ENCODE results near the gene POLR3G.

POLR3G gene, protein sequence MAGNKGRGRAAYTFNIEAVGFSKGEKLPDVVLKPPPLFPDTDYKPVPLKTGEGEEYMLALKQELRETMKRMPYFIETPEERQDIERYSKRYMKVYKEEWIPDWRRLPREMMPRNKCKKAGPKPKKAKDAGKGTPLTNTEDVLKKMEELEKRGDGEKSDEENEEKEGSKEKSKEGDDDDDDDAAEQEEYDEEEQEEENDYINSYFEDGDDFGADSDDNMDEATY

DNA sequence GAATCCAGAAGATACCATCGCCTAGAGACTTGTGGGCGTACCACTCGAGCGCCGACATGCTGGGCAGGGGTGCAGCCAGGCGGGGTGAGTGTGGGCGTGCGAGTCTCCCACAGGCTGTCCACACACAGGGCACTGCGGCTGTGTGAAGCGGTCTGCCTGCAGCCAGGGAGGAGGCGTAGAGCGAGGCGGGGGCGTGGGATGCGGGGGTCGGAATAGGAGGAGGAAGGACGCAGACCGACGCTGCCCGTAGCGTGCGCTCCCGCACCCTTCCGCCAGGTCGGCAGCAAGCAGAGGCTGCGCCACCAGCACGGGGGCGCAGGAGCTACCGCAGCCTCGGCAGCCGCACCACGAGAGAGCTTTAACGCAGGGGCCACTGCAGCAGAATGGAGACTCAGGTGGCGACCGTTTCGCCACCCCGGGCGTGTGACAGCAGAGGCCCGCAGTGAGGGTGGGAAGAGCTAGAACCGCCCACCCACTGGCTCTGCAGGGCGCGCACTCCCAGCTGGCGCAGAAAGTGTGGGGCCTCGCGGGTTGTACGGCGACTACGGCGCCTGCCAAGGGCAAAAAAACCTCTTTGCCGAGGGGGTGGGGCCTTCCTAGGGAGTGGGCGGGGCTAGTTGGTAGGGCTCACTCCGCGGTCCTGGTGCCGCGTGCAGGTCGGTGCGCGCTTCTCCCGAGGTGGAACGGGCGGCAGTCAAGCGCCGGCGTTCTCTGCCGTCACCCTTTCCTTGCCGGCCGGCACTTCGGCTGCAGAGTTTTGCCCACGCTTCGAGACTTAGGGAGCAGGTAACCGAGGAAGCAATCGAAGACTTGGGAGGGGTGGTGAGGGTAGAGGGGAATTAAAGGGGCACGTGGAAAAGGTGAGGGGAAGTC is at the start of gene POLR3G, which contains the start of gene MBLAC2:
POLR3G (plus strand) TSS at position 630 of the 873 bp plus-strand sequence. CDS start 10,704 bp downstream, outside the sequence.
MBLAC2 (minus strand) TSS at position 537 of the 873 bp plus-strand sequence; CDS start at position 58, 479 bp downstream.
- FAIRE-seq: no peak

DNA sequence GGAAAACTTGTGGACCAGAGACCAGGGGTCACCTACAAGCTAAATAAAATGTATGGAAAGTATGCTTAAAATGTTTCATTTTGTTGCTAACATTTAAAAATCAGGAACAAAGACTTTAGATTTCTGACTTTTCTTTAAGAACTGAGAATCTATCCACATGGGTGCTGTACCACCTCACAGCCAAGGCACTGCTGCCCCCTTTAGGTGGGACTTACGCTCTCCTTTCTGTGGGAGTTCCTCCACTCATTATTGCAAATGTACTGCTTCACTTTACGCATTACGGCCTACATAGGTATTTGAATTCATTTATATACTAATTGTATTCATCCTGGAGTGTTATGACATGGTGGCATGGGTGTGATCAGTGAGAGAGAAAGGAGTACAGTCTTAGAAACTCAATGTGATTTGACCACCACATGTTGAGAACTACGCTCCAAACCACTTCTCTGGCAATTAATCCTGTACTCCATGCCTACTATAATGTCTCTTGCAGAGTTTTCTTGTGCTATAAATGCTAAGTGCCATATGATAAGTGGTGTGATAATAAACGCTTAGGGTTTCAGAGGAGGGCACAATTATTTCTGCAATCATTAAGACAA is 40.4 kb upstream of the POLR3G start:
- no peak for FAIRE-seq

DNA sequence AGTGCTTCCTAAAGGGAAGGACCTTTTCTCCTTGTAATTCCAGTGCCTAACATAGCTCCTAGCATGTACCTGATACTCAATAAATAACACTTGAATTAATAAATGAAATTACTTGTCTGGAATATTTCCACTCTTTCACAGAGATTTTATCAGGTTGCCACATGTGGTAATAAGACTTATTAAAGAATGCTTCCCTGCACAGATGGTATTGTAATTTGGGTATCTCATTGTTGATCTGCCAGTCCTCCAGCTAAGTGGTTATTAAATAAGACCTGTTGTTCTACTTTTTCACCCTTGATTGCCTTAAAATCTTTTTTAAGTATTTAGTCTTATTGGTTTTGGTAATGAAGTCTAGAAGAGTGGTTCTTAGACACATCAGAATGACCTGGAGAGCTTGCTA is 37.0 kb upstream of the POLR3G start:
- FAIRE-seq: no peak

DNA sequence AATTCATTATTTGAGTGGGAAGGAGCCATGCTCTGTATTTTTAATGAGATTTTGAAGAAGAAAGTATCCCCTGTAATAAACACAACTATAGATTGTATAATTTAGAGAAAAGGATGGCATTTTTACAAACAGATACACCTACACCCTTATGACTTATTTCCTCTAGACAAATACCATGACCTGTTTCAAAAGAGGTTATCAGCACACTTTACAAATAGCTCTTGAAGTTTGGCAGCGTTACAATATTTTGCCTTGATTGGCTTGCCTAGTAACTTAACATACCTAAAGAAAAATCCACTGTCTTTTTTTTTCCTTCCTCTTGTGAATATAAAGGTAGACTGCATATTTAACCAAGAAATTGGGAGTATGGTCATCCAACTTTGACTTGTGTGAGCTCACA is 36.6 kb upstream of the POLR3G start:
- FAIRE-seq: no peak

DNA sequence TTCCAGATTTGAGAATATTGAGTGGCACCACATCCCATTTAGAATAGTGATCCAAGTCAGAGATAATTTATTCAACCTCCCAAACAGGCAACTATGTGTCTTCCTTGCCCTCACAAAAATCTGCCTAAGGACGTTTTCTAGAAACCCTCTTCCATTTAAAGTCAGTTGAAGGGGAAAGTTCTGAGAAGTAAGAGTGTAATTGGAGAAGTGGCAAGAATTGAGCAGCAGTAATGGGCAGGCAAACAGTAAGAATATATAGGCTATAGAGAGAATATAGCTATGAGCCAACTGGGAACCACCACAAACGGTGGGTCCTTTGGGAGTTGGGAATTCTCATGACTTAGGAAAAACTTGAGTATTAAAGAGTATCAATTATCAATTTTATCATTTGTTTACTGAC is 34.0 kb upstream of the POLR3G start:
- FAIRE-seq: no peak

DNA sequence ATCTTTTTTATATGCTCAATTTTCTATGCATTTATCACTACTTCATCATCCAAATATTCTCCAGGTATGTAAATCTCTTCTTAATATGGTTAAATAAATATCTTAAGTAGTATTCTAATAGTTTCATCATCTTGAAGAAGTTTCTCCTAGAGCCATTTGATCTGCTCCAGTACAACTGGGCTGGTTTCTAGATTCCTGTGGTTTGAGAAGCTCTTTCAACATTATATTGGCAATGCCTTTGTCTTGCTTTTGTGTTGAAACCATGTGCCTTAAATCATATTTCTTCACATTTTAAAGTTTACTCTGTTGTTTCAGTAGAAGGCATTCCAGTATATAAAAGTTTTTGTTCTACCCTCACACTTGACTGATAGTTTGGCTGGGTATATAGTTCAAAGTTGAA is 27.7 kb upstream of the POLR3G start:
- no peak for FAIRE-seq

DNA sequence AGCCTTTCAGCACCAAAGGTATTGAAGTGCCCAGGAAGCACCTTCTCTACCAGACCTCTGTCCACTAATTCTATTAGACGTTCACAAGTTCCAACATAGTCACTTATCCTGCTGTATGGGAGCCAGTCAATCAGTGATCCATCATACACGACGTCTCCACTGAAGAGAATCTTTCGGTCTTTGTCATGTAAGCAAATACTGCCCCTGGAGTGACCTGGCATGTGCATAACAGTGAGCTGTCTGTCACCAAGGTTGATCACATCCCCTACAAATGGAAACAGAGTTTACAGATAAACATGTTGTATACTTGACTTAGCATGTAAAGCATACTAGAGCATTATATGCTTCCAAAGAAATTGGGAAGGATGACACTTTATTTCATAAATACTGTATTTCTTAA is 13.4 kb upstream of the POLR3G start:
- FAIRE-seq: no peak

DNA sequence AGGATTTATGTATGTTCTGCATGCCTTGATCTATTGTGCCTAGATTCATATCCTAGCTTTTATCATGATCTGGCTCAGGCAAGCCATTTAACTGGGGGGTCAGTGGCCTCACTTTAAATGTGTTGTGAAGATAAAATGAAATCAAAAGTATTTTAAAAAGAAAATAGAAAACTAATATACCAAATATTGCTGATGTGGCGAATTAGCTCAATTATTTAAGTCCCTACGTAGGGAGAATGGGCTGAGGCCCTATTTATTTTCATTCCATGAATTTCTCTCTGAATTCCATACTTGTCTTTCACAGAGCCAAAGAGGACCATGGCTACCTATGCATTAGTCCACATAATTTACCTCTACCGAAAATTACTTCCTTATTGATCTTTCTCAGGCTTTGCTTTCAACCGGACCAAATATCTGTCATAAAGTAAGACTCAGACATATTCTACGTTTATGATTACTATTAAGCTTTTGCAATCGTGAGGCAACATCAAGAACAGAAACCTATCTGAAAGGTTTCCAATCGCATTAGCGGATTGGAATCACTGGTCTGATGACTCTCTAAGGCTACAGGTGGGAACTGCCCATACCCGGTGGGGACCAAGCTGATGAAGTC is 1.8 kb upstream of the POLR3G start:
- FAIRE-seq: no peak

DNA sequence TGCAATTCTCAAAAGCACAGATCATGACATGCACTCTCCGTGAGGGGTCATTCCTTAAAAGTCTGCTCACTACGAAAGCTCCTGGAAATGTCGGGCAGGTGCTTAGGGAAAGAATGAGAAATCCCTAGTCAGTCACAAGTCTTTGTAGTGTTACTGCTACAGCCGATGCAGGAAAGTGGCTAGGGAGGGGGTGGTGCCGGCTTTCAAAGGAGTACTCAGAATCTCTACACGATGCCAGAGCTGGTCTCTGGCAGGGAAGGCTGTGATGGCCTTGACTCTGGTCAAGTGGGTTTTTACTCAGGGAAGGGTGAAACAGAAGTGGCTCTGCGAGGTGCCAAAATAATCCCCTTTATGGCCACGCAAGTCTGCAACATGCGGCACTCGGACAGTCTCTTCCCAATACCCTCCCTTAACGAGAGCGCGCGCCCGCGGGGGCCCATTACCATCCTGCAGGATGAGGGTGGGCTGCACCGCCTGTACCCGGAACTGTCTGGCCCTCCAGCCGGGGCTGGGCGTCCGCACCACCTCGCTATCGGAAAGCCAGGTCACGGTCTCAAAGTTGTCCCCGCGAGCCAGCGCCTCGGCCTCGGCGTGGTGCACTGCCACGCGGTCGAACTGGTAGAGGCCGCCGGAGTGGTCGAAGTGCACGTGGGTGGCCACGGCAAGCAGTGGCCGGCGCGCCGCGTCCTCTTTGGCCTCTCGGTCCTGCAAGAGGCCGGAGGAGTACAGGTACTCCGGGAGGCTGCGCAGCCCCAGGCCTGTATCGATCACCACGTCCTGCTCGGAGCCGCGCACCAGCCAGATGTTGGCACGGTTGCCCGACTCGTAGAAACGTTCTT is 1.0 kb upstream of the POLR3G start:
- FAIRE-seq: no peak

DNA sequence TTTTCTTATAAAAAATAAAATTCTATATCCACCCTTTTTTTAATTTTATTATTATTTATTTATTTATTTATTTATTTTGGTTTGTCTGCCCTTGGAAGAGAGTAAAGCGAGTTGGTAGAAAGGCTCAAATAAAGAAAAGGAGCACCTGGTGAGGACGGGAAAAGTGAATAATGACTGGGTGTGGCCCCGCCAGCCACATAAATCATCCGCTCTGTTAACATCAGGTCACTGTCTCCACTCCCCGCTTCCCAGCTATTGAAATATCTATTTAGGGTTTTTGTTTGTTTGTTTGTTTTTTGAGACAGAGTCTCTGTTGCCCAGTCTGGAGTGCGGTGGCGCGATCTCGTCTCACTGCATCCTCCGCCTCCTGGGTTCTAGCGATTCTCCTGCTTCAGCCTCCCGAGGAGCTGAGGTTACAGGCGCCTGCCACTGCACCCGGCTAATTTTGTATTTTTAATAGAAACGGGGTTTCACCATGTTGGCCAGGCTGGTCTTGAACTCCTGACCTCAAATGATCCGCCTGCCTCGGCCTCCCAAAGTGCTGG is 844 bp downstream of the POLR3G start:
- no peak for FAIRE-seq

DNA sequence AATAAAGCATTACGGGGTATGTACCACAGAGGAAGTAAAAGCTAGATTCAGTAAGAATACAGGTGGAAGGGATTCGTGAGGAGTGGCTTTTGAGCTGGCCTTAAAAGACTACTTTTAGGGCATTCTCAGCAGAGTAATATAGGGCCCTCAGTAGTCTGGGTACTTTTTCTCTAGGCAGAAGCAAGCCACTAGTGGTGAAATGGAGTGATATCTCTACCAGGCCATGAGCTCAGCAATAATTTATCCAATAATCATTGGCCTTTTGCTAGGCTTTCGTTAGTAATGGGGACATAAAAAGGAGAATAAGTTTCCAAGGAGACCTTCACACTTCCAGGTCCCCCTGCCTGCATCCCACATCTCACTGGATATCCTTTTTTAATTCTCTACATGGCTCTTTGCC is 1.7 kb downstream of the POLR3G start:
- no peak for FAIRE-seq

DNA sequence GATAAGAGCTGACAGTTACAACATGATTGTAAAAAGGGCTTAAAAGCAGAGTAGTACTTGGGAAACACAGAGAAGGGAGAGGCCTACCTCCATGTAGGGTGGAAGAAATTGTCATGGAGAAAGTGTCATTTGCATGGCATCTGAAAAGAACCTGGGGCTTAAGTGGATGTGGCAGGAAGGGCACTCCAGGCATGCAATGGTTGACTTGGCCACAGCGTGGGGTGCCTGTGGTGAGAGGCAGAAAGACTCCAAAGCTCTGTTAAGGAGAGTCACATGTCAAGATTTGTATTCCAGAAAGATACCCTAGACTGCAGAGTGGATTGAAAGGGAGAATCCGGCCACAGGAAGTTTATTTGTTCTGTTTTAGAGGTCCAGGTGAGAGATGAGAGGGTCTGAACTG is 2.4 kb downstream of the POLR3G start:
- no peak for FAIRE-seq

DNA sequence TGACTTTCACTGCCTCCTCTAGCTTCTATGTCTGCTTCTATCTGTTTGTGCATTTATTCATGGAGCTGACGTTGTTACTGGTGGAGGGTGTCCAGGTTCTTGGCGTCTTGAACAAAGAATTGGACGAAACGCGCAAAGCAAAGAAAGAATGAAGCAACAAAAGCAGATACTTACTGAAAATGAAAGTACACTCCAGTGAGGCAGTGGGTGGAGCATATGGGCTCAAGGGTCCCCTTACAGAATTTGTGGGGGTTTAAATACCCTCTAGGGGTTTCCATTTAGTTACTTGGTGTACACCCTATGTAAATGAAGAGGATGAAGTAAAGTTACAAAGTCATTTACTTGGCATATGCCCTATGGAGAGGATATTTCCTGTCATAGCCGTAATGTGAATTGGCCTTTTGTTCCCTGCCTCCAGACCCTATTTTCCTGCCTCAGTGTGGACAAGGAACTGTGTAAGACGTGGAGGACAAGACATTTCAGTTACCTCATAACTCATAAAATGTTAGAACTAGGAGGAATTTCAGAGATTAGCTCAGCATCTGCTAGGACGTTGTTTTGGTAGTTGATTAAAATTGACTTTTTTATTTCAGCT is 3.1 kb downstream of the POLR3G start:
- no peak for FAIRE-seq

DNA sequence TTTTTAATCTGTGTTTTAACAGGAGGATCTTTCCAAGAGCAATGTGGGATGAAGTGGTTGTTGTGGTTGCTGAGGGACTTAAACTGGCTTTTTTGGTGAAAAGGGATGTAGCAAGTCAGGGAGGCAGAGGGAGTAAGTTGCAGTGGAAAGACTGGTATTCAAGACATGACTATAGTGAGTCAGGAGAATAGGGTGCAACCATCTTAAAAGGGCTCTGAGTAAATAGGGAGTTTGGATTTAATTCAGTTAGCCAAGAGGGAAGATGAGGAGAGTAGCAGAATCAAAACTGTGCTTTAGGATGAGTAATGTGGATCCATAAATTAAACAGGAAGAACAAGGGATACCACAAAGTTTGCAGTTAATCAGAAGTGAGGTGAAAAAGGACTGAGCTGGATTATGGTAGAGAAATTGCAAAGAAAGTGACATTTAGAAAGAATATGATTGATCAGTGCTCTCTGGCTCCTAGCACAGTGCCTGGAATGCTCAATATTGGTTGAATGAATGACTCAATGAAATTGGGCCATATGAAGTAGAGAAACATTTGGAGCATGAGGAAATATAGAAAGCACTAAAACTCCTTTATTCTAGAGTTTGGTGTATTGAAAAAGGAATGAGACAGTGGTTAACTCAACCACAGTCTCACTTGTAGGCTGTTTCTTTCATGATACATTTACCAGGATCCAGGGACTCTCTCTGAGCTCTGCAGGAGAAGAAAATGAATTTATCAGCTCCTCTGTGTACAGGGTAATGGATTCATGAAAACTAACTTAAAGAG is 5.1 kb downstream of the POLR3G start:
- no peak for FAIRE-seq

DNA sequence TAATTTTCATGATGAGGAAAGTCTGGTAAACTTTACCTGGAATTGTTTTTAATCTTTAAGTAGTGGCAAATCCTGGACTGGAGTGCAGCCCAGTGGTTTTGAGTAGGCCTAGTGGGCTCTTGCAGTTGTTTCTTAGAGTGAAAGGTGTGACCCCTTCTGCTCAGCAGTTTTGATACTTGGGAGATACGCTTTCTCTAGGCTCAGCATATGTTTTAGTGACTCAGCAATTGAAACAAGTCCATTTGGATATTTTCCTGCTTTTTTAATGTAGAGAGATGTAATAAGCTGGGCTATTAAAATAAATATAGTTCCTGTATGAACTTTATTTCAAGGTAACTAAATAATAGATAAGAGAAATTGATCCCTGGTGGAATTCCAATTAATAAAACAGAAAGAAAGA is 6.0 kb downstream of the POLR3G start:
- FAIRE-seq: no peak

DNA sequence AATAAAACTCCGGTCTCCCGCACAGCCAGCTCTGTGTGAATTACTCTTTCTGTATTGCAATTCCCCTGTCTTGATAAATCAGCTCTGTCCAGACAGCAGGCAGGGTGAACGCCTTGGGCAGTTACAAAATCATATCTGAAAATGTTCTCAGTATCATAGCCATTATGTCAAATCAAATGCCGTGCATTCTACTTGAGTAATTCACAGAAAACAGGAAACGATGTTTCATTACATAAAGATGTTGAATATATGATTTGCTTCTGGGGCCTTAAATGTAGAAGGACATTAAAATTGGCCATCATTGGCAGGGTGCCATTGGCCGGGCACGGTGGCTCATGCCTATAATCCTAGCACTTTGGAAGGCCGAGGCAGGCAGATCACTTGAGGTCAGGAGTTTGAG is 8.5 kb downstream of the POLR3G start:
- FAIRE-seq: no peak

DNA sequence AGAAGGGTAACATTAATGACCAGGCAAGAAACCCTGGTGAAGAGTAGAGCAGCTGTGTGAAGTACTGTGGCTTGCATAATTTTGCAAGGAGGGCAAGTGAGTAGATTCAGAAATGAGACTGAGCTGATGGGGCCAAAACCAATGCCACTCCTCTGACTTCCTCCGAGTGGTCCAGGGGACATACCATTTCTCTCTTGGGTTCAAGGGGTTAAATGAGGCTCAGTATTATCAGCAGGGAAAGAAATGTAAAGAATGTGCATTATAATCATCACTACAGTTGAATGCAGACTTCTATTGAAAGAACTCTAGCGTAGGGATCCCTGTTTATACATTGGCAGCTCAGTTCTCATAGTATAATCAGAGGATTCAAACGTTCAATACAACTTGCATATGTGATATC is 9.9 kb downstream of the POLR3G start:
- no peak for FAIRE-seq

DNA sequence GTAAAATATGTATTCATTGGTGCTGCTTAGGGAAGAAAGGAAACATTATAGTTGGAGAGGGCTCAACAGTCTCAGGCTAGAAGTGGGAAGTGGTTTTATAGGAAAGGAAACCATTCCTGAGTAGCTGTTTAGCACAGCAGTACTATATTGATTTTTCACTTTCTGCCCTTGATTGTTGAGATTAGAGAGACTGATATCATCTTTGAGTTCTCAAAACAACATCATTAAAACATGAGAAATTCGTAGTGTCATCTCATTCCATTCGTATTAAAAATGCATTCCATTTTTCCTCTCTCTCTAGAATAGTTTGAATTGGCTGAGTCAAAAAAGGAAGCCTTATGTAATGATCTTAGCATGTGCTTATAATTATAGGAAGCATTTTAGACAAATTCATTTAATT is 14.1 kb downstream of the POLR3G start:
- FAIRE-seq: no peak

DNA sequence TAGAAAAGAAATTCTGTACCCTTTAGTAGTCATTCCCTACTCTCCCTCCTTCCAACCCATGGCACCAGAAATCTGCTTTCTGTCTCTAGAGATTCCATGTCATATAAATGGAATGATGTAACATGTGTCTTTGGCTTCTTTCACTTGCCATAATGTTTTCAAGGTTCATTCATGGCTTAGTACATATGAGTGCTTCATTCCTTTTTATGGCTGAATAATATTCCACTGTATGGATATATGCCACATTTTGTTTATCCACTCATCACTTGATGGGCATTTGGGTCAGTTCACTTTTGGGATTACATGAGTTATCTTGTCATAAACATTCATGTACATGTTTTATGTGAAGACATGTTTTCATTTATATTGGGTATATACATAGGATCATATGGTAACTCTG is 19.4 kb downstream of the POLR3G start:
- FAIRE-seq: no peak

DNA sequence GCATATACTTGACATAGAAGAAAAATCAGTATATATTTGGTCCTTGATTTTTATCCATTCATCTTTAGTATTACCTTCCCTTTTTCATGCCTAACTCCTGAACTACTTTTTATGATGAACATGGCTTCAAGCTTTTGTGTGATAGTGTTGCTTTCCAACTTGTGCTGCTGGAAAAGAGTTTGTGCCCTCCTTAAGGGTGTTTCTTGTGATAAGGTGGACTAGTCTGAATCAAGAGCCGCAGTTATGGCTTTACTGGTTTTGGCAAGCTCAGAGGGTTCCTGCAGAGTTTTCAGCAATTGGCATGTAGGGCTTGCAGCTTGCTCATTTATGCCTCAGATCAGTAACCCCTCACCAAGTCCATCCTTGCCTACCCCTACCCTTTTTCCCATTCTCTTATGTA is 20.5 kb downstream of the POLR3G start:
- no peak for FAIRE-seq

DNA sequence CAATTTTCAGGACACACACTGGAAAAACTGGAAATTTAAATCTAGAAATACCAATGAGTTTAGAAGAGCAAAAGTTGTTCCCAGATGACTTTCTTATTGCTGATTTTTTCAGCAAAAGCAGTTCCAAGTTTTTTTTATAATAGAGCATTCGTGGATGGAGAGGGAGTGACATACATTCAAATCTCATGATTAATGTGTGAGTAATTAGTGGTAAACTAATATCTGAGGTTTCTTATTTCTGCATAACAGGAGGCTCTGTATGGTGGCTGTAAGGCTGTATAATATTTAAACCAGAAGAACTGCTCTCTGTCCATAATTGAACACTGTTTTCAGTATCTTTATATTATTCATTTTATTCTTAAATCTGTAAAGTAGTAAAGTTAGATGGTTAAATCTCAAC is 28.9 kb downstream of the POLR3G start:
- no peak for FAIRE-seq
